ENCODE results near the gene CDC73.
A peak's percentile ranks its signal among the peaks of the same experiment; 100 is the strongest.
"Not testable (repeated sequence)": the region's sequence is repeated elsewhere in the genome, so short reads cannot be mapped to it uniquely, and the experiment has no call there.

Gene CDC73

DNA sequence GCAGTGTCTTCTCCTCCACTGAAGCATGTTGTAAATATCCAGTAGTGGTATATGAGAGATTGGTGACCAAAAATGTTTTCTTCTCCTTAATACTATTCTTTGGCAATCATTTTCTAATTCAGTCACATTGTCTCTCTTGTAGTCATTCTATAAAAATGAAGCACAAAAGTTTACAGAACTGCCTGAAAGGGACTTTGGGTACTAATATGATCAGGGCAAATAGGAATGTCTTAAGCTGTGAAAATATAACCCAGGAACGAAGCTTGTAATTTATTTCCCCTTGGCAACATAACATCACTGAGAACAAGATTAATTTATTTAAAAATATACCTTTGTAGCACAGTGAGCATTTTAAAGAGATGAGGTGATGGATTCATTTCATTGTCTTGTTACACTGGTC lies 59.7 kb downstream of the CDC73 start:
- DNase-seq, result no peak
- Mint-ChIP-seq H3K9me3 (no peaks in the 10 kb centered on the region), H3K27me3 (no peaks in the 10 kb centered on the region), H3K4me1 (peaks cover 11 to 20% of the 10 kb centered on the region in 2 donors), H3K27ac (no peak overlapping the region), H3K4me3 (no peak overlapping the region), H3K36me3 (peaks cover 2 to 4% of the 10 kb centered on the region in 2 donors)
- ATAC-seq (replicated peaks), result no peak

DNA sequence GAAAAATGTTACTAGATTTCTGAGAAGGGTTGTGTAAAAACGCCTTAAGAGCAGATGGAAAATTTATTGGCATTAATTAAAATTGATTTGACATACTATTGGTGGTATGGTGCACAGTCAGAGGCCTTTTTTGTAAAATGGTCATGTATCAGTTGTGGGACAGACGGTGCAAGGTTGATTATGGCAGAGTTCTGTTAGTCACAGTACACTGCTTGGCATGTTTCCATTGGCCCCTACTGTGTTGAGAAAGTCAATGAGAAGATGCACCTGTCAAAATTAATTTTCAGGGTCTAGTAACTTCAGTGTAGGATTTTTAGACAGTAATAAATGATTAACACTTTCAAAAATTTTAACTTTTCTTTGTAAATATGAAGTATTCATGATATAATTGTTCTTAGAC lies 60.2 kb downstream of the CDC73 start:
- Mint-ChIP-seq H3K4me1 (peaks cover 11 to 24% of the 10 kb centered on the region in 2 donors), H3K27ac (no peak overlapping the region), H3K36me3 (peaks cover 2 to 4% of the 10 kb centered on the region in 2 donors), H3K27me3 (no peaks in the 10 kb centered on the region), H3K9me3 (no peaks in the 10 kb centered on the region), H3K4me3 (no peak overlapping the region)
- DNase-seq (no peak), ATAC-seq (replicated peaks) (no peak)

DNA sequence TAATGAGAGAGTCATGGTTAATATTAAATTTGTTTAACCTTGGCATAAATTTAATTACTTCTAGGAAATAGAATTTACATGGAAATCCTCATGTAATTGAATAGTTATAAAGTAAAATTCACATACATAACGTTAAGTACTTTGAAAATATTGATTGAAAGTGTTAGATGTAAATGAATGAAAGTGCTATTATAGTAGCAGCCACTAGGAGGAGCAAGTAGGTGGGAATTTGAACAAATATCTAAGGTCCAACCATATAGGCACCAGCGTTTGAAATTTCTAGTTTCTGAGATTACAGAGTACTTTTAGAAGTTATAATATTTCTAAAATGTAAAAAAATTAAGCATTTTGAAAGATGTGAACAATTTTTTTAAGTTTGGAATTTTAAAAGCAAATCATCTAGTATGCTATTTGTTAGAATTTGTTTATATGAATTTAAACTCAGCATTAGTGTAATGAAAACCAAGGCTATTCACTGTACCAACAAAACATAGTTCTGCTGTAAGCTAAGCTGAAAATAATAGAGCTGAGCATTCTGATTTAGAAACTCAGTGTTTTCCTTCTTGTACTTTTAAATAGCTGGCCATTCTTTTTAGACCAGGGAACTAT lies 61.3 kb downstream of the CDC73 start:
- H3K9me3 Mint-ChIP-seq, result no peaks in the 10 kb centered on the region
- no peaks in the 10 kb centered on the region for H3K36me3 Mint-ChIP-seq
- H3K27ac Mint-ChIP-seq, result no peak overlapping the region
- H3K27me3 Mint-ChIP-seq, result no peaks in the 10 kb centered on the region
- H3K4me1 Mint-ChIP-seq, result peaks cover 10 to 26% of the 10 kb centered on the region in 2 donors
- no peak for DNase-seq
- peak; percentile 38 to 50 for ATAC-seq (replicated peaks)
- no peak overlapping the region for H3K4me3 Mint-ChIP-seq

DNA sequence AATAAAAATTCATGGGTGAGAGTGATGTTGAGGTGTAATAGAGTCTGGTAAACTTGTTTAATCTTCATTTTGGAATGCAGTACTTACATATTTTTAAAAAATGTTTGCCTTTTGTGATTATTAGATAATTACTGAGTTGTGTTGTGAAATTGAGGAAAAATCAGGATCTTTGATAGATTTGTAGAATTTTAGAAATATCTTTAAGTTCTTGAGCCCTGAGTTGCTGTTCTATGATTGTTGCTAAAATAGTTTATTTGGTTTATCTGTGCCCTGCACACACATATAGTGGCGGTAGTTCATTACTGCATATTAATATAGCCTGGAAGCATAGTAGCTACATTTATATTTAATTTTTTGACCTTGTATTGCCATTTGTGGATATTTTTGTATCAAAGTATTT lies 62.9 kb downstream of the CDC73 start:
- H3K9me3 Mint-ChIP-seq, result no peaks in the 10 kb centered on the region
- no peak overlapping the region for H3K4me3 Mint-ChIP-seq
- H3K4me1 Mint-ChIP-seq, result peaks cover 10 to 29% of the 10 kb centered on the region in 2 donors
- no peaks in the 10 kb centered on the region for H3K36me3 Mint-ChIP-seq
- ATAC-seq (replicated peaks), result no peak
- no peak for DNase-seq
- no peaks in the 10 kb centered on the region for H3K27me3 Mint-ChIP-seq
- H3K27ac Mint-ChIP-seq, result no peak overlapping the region

DNA sequence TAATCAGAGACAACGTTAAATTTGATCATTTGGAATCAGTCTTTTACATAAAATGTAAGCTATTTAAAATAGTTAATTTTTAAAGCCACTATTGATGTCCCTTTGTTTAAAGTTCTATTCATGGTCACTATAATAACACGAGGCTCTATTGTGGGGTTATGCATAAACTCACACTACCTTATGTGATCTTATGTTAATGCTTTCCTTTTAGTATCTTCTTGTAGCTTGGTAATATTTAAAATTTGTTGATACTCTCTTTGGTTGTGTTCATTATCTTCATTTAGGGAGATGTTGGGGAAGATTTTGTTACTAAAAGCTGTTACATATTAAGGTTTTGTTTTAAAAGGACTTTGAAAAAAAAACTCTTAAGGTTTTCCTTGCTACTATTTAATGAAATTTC lies 63.4 kb downstream of the CDC73 start:
- ATAC-seq (replicated peaks), result no peak
- H3K27ac Mint-ChIP-seq, result no peak overlapping the region
- peaks cover 10 to 33% of the 10 kb centered on the region in 2 donors for H3K4me1 Mint-ChIP-seq
- no peaks in the 10 kb centered on the region for H3K36me3 Mint-ChIP-seq
- no peaks in the 10 kb centered on the region for H3K27me3 Mint-ChIP-seq
- no peak for DNase-seq
- H3K4me3 Mint-ChIP-seq, result no peak overlapping the region
- no peaks in the 10 kb centered on the region for H3K9me3 Mint-ChIP-seq

DNA sequence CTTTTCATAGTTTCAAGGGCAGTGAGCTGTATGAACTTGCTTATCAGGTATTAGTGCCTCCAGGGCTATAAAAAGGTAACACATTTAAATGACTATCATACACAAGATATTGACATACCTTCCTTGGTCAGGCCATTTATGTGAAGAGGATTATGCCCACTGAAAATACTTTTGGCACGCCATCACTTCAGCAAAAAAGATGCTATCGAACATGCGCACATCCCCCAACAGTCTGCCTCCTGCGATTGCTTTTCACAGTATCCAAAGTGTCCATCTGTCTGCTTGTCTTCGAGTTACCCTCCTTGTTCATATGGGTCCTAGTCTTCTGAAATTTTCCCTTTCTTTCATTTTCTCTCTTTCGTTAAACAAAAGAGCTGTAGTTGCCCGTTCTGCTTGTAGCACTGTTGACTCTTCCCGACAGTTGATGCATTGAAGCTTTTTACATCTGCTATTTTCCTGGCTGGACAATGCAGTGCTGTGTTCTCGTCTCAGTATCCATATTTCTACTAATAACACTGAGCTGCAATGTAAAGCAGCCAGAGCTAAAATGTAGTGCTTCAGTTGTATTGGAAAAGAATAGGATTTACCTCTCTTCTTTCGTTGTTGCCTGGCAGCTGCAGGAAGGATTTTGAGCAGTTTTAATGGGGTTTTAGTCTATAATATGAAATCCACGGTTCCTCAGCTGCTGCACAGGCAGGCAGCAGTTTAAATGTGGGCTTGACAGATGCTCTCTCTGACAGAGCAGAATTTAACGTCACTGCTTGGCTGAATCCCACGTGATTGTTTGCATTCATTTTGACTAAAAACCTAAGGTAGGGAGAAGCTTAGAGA lies 64.3 kb downstream of the CDC73 start, which contains the start of gene B3GALT2:
Gene B3GALT2 (minus strand): TSS at position 713 of the 831 bp plus-strand sequence. CDS start 5,051 bp downstream, outside the sequence.
- Mint-ChIP-seq H3K27me3 (no peaks in the 10 kb centered on the region), H3K4me3 (no peak within 1 kb of the TSS), H3K27ac (no peak within 1 kb of the TSS), H3K36me3 (peaks cover 0 to 1% of the 10 kb centered on the region in 2 donors), H3K4me1 (peaks cover 10 to 40% of the 10 kb centered on the region in 2 donors), H3K9me3 (no peaks in the 10 kb centered on the region)
- DNase-seq (no peak), ATAC-seq (replicated peaks) (peak; percentile 54 to 67)

DNA sequence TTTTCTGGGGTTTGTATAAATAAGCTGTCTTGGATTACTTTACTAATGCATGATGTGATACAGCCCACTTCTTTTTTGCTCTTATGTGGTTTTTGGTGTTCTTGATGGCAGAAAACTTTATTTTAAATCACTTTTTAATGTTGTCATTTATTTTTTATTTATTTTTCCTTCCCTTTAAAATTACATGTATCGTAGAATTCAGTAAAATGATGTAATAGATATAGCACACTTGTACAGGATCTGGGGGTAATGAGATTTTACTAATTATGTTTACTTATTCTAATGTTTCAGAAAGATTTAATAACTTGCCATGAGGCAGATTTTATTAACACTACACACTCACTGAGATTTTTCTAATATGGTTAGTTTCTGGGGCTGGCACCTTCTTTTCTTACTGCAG lies 65.3 kb downstream of the CDC73 start:
- Mint-ChIP-seq H3K4me1 (peaks cover 7 to 40% of the 10 kb centered on the region in 2 donors), H3K27ac (no peak overlapping the region), H3K27me3 (no peaks in the 10 kb centered on the region), H3K4me3 (no peak overlapping the region), H3K36me3 (peaks cover 2 to 4% of the 10 kb centered on the region in 2 donors), H3K9me3 (peaks cover 0 to under 1% of the 10 kb centered on the region in 2 donors)
- ATAC-seq (replicated peaks), result no peak
- DNase-seq, result no peak

DNA sequence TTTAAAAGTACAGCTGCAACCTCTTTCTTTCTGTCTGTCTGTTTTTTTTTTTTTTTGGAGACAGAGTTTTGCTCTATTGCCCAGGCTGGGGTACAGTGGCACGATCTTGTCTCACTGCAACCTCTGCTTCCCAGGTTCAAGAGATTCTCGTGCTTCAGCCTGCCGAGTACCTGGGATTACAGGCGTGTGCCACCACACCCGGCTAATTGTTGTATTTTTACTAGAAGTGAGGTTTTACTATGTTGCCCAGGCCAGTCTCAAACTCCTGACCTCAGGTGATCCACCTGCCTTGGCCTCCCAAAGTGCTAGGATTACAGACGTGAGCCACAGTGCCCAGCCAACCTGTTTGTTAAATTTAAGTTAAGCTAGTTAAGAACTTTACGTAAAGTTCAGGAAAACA lies 67.1 kb downstream of the CDC73 start:
- Mint-ChIP-seq H3K36me3 (peaks cover 12% of the 10 kb centered on the region in 2 donors), H3K4me1 (peaks cover 5 to 35% of the 10 kb centered on the region in 2 donors)
- not testable (repeated sequence) for H3K27ac Mint-ChIP-seq; H3K4me3 Mint-ChIP-seq; H3K27me3 Mint-ChIP-seq; DNase-seq; ATAC-seq (replicated peaks); H3K9me3 Mint-ChIP-seq

DNA sequence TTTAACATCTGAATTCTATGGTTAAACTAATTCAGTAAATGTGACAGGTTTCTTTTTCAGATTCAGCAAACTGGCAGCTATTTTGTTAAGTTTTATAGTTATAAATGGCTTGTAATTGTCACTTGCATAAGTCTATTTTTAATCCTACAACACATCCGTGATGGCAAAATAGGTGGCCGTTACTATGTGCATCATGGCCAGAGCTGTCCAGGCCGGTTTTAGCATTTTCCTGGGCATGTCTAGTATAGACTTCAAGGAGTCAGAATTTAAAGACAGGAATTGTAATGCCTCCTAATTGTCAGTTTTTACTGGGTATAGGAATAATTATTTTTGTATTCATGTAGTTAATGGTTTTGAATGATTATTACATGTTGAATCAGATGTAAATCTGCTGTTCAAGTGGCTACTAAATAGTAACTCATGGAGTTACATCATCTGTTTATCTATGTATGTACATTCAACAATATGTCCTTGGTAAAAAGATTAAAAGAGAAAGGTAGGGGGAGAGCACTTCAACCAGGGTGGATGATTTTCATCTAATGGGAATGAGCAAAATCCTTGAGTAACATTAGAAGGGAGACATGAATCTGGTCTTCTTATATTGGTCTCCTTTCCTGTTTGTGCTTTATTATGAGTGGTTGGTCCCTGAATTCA lies 67.7 kb downstream of the CDC73 start:
- Mint-ChIP-seq H3K27ac (no peak overlapping the region), H3K4me3 (no peak overlapping the region), H3K36me3 (peaks cover 12% of the 10 kb centered on the region in 2 donors), H3K27me3 (no peaks in the 10 kb centered on the region), H3K4me1 (peaks cover 5 to 35% of the 10 kb centered on the region in 2 donors), H3K9me3 (peaks cover 2 to 3% of the 10 kb centered on the region in 2 donors)
- ATAC-seq (replicated peaks), result no peak
- no peak for DNase-seq

DNA sequence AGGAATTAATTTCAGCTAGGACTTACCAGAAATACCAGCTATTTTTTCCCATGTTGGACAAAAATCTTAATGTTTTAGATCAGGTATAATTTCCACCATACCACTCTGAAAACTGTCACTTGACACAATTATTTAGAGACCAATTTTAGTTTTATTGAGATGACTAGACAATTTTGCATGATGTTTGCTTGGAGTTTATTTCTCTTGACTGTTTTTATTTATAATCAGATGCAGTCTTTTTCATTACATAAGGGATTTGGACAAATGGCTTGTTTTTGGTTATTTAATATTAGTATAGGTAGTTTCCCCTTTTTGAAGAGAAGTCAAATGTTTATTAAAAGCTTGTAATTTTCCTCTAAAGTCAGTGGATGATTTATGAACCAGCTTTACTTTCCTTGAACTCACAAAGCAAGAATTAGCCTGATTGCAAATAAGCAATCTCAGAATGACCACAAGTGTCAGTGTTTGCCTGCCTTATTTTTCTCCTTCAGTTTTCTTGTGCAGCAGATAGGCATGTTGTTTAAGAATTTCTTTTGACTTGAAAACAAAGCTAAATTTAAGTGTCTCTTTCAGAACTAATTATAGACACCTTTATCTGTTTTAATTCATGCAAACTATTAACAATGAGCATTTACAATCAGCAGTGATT lies 68.4 kb downstream of the CDC73 start:
- Mint-ChIP-seq H3K27ac (no peak overlapping the region), H3K4me3 (no peak overlapping the region), H3K36me3 (peaks cover 14 to 15% of the 10 kb centered on the region in 2 donors), H3K4me1 (peaks cover 5 to 35% of the 10 kb centered on the region in 2 donors), H3K27me3 (no peaks in the 10 kb centered on the region), H3K9me3 (peaks cover 2 to 3% of the 10 kb centered on the region in 2 donors)
- DNase-seq (no peak), ATAC-seq (replicated peaks) (no peak)

DNA sequence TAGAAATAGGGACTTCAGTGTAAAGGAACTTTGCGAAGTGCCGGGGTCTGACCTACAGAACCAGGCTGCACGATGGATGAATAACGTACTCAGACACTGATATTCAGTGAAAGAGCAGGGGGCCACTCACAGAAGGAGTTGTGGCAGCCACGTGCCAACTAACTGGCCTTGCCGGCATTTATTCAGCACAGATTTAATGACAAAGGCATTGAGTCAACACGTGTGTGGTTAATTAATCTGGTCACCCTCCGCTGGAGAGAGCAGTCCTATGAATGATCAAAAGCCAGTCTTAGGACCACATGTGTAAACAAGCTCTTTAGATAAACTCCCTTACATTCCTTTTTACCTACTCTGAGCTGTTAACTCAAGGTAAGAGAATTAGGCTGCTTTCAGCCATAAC lies 70.8 kb downstream of the CDC73 start:
- H3K9me3 Mint-ChIP-seq, result peaks cover 2 to 3% of the 10 kb centered on the region in 2 donors
- ATAC-seq (replicated peaks), result no peak
- peaks cover 17 to 21% of the 10 kb centered on the region in 2 donors for H3K36me3 Mint-ChIP-seq
- no peaks in the 10 kb centered on the region for H3K27me3 Mint-ChIP-seq
- H3K4me3 Mint-ChIP-seq, result no peak overlapping the region
- peaks cover 0 to 29% of the 10 kb centered on the region in 2 donors for H3K4me1 Mint-ChIP-seq
- no peak overlapping the region for H3K27ac Mint-ChIP-seq
- DNase-seq, result no peak

DNA sequence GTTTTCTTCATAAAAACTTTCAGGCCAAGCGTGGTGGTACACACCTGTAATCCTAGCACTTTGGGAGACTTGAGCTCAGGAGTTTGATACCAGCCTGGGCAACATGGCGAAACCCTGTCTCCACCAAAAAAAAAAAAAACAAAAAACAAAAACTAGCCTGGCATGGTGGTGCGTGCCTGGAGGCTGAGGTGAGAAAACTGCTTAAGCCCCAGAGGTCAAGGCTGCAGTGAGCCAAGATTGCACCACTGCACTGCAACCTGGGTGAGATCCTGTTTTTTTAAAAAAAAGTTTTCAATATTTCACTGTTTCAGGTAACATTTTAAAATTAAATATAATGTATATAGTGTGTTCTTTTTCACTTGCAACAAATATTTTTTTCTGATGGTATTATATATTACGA lies 78.1 kb downstream of the CDC73 start:
- Mint-ChIP-seq H3K36me3 (peaks cover 17 to 26% of the 10 kb centered on the region in 2 donors), H3K4me3 (no peak overlapping the region), H3K4me1 (peaks cover 5 to 30% of the 10 kb centered on the region in 2 donors), H3K27ac (no peak overlapping the region), H3K9me3 (no peaks in the 10 kb centered on the region), H3K27me3 (no peaks in the 10 kb centered on the region)
- DNase-seq (no peak), ATAC-seq (replicated peaks) (no peak)

DNA sequence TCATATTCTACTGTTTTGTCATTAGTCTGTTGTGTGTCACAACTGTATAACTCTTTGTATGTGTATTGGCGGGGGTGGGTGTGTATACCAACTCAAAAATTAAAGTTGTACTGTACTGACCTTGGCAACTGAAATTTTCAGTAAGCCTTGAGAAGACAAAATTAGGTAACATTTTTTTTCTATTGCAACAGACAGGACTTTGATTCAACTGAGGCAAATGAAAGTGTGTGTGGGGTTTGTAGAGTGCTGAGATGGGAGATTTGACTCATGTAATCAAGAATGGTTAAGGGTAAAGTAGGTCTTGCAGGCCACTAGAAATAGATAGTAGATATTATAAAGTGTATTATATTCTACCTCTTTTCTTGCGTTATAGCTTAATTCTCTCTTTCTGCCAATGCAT lies 79.2 kb downstream of the CDC73 start:
- H3K36me3 Mint-ChIP-seq, result peaks cover 23 to 28% of the 10 kb centered on the region in 2 donors
- no peak overlapping the region for H3K4me3 Mint-ChIP-seq
- H3K27ac Mint-ChIP-seq, result no peak overlapping the region
- peaks cover 5 to 20% of the 10 kb centered on the region in 2 donors for H3K4me1 Mint-ChIP-seq
- ATAC-seq (replicated peaks) (no peak), DNase-seq (no peak)
- H3K9me3 Mint-ChIP-seq, result peaks cover 0 to 5% of the 10 kb centered on the region in 2 donors
- H3K27me3 Mint-ChIP-seq, result no peaks in the 10 kb centered on the region

DNA sequence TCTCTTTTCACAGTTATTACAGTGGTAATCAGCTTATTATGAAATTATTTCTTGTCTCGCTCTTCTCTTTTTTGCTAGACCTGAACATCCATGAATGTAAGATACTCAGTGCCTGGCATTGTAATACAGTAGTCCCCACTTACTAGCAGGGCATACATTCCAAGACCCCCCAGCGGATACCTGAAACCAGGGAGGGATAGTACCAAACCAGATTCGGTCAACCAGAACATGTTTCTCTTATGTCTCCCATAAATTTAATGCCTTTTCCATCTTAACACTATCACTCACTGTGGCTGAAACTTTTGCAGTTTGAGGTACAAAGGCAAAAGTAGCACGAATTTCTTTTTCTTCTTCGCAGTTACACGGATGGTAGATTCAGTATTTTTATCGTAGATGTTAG lies 89.2 kb downstream of the CDC73 start:
- Mint-ChIP-seq H3K9me3 (peaks cover 3 to 4% of the 10 kb centered on the region in 2 donors), H3K27ac (no peak overlapping the region), H3K4me3 (no peak overlapping the region), H3K4me1 (peaks cover 13 to 22% of the 10 kb centered on the region in 2 donors), H3K27me3 (no peaks in the 10 kb centered on the region), H3K36me3 (peaks cover 44 to 61% of the 10 kb centered on the region in 2 donors)
- ATAC-seq (replicated peaks) (no peak), DNase-seq (no peak)

Measured in stimulated activated naive B cell treated with anti-CD40 and anti-IgM and Interleukin-4, amounts not matched to agents 10 μg/mL and 1 μg/mL and 100 μg/mL, for 72 hours (primary cell).